H54 (cell line): Measurements from ENCODE around the gene NSUN7.

Experiments used
- DNase-seq: peaks from one replicate; pipeline ENCODE4 v3.0.0; 2011; ENCODE audit warnings: low spot score, mixed read lengths; ENCODE audit not compliant: insufficient read length
- FAIRE-seq: peaks from 3 replicates; lab custom pipeline; 2011; peaks lifted over from hg19 to GRCh38; lab: Jason Lieb, UNC
- POLR2A ChIP-seq: IDR thresholded peaks from 2 replicates; pipeline ENCODE4 v1.6.1; 2011; ENCODE audit warnings: low read depth, mild to moderate bottlenecking, low read length

NSUN7 gene

GRCh38 chr4:40723728-40724127 lies 26.0 kb upstream of the NSUN7 start:
- FAIRE-seq = no peak
- DNase-seq = no peak
- TF ChIP-seq POLR2A = no peak

- TF ChIP-seq POLR2A = no peak
- FAIRE-seq (no peak), DNase-seq (no peak)
These were observed 21.4 kb upstream of the NSUN7 start for GRCh38 chr4:40728333-40728732.

- DNase-seq (no peak), FAIRE-seq (no peak)
- TF ChIP-seq POLR2A = no peak
These were observed 20.2 kb upstream of the NSUN7 start for GRCh38 chr4:40729555-40729954.

GRCh38 chr4:40730091-40730679 lies 19.6 kb upstream of the NSUN7 start:
- TF ChIP-seq POLR2A = no peak
- no peak for FAIRE-seq
- no peak for DNase-seq

GRCh38 chr4:40731361-40731760 lies 18.4 kb upstream of the NSUN7 start:
- DNase-seq (no peak), FAIRE-seq (no peak)
- TF ChIP-seq POLR2A = no peak

GRCh38 chr4:40731792-40732245 lies 17.9 kb upstream of the NSUN7 start:
- no peak for TF ChIP-seq POLR2A
- FAIRE-seq = no peak
- no peak for DNase-seq

GRCh38 chr4:40733752-40734151 lies 16.0 kb upstream of the NSUN7 start:
- TF ChIP-seq POLR2A = no peak
- no peak for FAIRE-seq
- DNase-seq = no peak

- FAIRE-seq (no peak), DNase-seq (no peak)
- TF ChIP-seq POLR2A = no peak
These were observed 15.3 kb upstream of the NSUN7 start for GRCh38 chr4:40734497-40734896.

GRCh38 chr4:40736910-40737309 lies 12.8 kb upstream of the NSUN7 start:
- no peak for TF ChIP-seq POLR2A
- FAIRE-seq = no peak
- DNase-seq = no peak

GRCh38 chr4:40737879-40738278 lies 11.9 kb upstream of the NSUN7 start:
- DNase-seq = no peak
- FAIRE-seq = no peak

GRCh38 chr4:40739347-40739746 lies 10.4 kb upstream of the NSUN7 start:
- TF ChIP-seq POLR2A = no peak
- no peak for FAIRE-seq
- no peak for DNase-seq

More at GRCh38 chr4:40737879-40738278, 11.9 kb upstream of the NSUN7 start:
- no peak for TF ChIP-seq POLR2A

GRCh38 chr4:40744218-40744617 lies 5.5 kb upstream of the NSUN7 start:
- no peak for FAIRE-seq
- TF ChIP-seq POLR2A = no peak
- DNase-seq = no peak

GRCh38 chr4:40745285-40745984 lies 4.3 kb upstream of the NSUN7 start:
- FAIRE-seq (no peak), DNase-seq (no peak)
- no peak for TF ChIP-seq POLR2A

- no peak for DNase-seq
- TF ChIP-seq POLR2A = no peak
- FAIRE-seq = no peak
These were observed 2.4 kb upstream of the NSUN7 start for GRCh38 chr4:40747207-40747835.

GRCh38 chr4:40750461-40751258 lies 905 bp downstream of the NSUN7 start:
- no peak for DNase-seq
- FAIRE-seq = no peak

More at GRCh38 chr4:40750461-40751258, 905 bp downstream of the NSUN7 start:
- no peak for TF ChIP-seq POLR2A
